K562 (cell line): ENCODE measurements around the gene CGB8. TPM values are rescaled to one million over a fixed set of nuclear protein-coding genes. Genes with fewer than 3 reads are reported as not detected.

Experiments
- ATF1 ChIP-seq, 2 experiments: fragments of 450-650 bp in 1 of 2; IDR thresholded peaks; 2 replicates each; pipeline ENCODE4 v1.6.1; 2016; ENCODE audit warnings: missing compliant biosample characterization in 1 of 2, missing genetic modification characterization in 1 of 2
- ATF7 ChIP-seq: fragments of 450-650 bp; IDR thresholded peaks from 2 replicates; pipeline ENCODE4 v1.7.1; 2014; ENCODE audit warnings: mild to moderate bottlenecking, moderate library complexity
- CREB1 ChIP-seq, 2 experiments: sonication (generic) in 1 of 2; formaldehyde crosslinking in 1 of 2; IDR thresholded peaks; 2 replicates each; pipeline versions ENCODE4 v1.6.1 to v1.8.0; 2012 to 2022; ENCODE audit warnings: inconsistent platforms in 1 of 2, mild to moderate bottlenecking in 1 of 2, missing genetic modification reagents in 1 of 2, moderate library complexity in 1 of 2
- ESRRA ChIP-seq: fragments of 450-650 bp; IDR thresholded peaks from 2 replicates; pipeline ENCODE4 v1.6.1; 2014; ENCODE audit warnings: low read depth, mild to moderate bottlenecking, moderate library complexity, borderline replicate concordance
- JUND ChIP-seq, 2 experiments: IDR thresholded peaks; 2 replicates in 1 of 2; 3 replicates in 1 of 2; pipeline ENCODE4 v1.6.1; 2011; ENCODE audit warnings: borderline replicate concordance in 2 of 2, low read depth in 2 of 2, low read length in 2 of 2, improper control_type of control experiment in 1 of 2, missing biosample characterization in 1 of 2, missing genetic modification characterization in 1 of 2, missing genetic modification reagents in 1 of 2
- KHSRP ChIP-seq: fragments of 450-650 bp; IDR thresholded peaks from 2 replicates; pipeline ENCODE4 v1.6.1; 2017
- NCOA6 ChIP-seq: fragments of 450-650 bp; IDR thresholded peaks from 2 replicates; pipeline ENCODE4 v1.6.1; 2017; ENCODE audit warnings: mild to moderate bottlenecking
- NR2C1 ChIP-seq, 2 experiments: fragments of 450-650 bp; IDR thresholded peaks; 2 replicates each; pipeline ENCODE4 v1.6.1; 2017; ENCODE audit warnings: mild to moderate bottlenecking in 2 of 2, antibody characterized with exemption in 1 of 2, inconsistent platforms in 1 of 2, missing compliant biosample characterization in 1 of 2, missing genetic modification characterization in 1 of 2
- POLR2G ChIP-seq: fragments of 200-400 bp; formaldehyde crosslinking; IDR thresholded peaks from 2 replicates; pipeline ENCODE4 v1.6.1; 2017; ENCODE audit warnings: low read depth, mild to moderate bottlenecking, antibody characterized with exemption, low read length, moderate library complexity
- SREBF1 ChIP-seq: fragments of 150-350 bp; IDR thresholded peaks from 2 replicates; pipeline ENCODE4 v1.6.1; 2014; ENCODE audit warnings: antibody characterized with exemption, low read depth, low read length, borderline replicate concordance
- ZMIZ1 ChIP-seq, 2 experiments: fragments of 150-350 bp in 1 of 2; IDR thresholded peaks; 2 replicates each; pipeline ENCODE4 v1.6.1; 2012 to 2016; ENCODE audit warnings: low read depth in 2 of 2, low read length in 2 of 2, mild to moderate bottlenecking in 1 of 2, moderate library complexity in 1 of 2
- ZNF511 ChIP-seq: sonication (generic); formaldehyde crosslinking; IDR thresholded peaks from 2 replicates; pipeline ENCODE4 v1.8.0; 2022; ENCODE audit warnings: mild to moderate bottlenecking, missing genetic modification reagents
- ZNF518B ChIP-seq: fragments of 250-450 bp; sonication (Bioruptor Pico); IDR thresholded peaks from 2 replicates; pipeline ENCODE4 v1.5.0; 2021; ENCODE audit warnings: mild to moderate bottlenecking, moderate library complexity
- polyA plus RNA-seq, 8 experiments: library from polyadenylated mRNA; depleted of rRNA in 4 of 8; stranded (reverse) in 5 of 8; unstranded in 3 of 8; fragments of >200 nt; fragmentation: Nextera tagmentation in 2 of 8; fragmentation: Illumina TruSeq in 1 of 8; extraction: Ambion mirVana in 2 of 8; extraction: Trizol in 1 of 8; gene quantifications; 2 replicates each; pipeline versions ENCODE4 v1.2.1 to v1.2.3, GENCODE V29; 2011 to 2014; ENCODE audit warnings: inconsistent platforms in 1 of 8, missing spikeins in 1 of 8
- total RNA-seq, 7 experiments: library from RNA; depleted of rRNA in 6 of 7; stranded (reverse); fragments of >200 nt in 6 of 7; fragmentation: Illumina TruSeq in 2 of 7; extraction: Trizol in 2 of 7; gene quantifications; 2 replicates each; pipeline versions ENCODE4 v1.2.1 to v1.2.3, GENCODE V29; 2011 to 2021; ENCODE audit warnings: low replicate concordance in 1 of 7
- TF ChIP-seq, protein P1 (sequence below): fragments of 450-650 bp; IDR thresholded peaks from 2 replicates; pipeline ENCODE4 v1.6.1; 2016
- TF ChIP-seq, protein P2 (sequence below): sonication (generic); formaldehyde crosslinking; IDR thresholded peaks from 2 replicates; pipeline ENCODE4 v1.8.0; 2022; ENCODE audit warnings: missing genetic modification reagents, mild to moderate bottlenecking, moderate library complexity, borderline replicate concordance

Gene CGB8
- total and polyA plus RNA-seq, 9 of the 15 experiments (the other 6 are each of a cell fraction or from before 2014, with no cell fraction given): not detected

- TF ChIP-seq ZNF518B: no peak
- TF ChIP-seq ESRRA: peak; percentile 79
- no peak for TF ChIP-seq NCOA6
- no peak for TF ChIP-seq NR2C1 (IDR thresholded peaks at IDR 0.05)
- 0 out of 2 replicates have a peak, but pooled peaks have one; percentile 13 for TF ChIP-seq NR2C1 (tag; IDR thresholded peaks at IDR 0.05)
- TF ChIP-seq CREB1 (IDR thresholded peaks at IDR 0.05): peak; percentile 77
- peak; percentile 79 for TF ChIP-seq CREB1 (CRISPR knock-in tag; IDR thresholded peaks at IDR 0.05)
- no peak for TF ChIP-seq ZNF511
- no peak for TF ChIP-seq ATF1 (CRISPR knock-in tag; IDR thresholded peaks at IDR 0.05)
- peak; percentile 74 for TF ChIP-seq ATF1 (tag; IDR thresholded peaks at IDR 0.05)
- TF ChIP-seq, protein P1, sequence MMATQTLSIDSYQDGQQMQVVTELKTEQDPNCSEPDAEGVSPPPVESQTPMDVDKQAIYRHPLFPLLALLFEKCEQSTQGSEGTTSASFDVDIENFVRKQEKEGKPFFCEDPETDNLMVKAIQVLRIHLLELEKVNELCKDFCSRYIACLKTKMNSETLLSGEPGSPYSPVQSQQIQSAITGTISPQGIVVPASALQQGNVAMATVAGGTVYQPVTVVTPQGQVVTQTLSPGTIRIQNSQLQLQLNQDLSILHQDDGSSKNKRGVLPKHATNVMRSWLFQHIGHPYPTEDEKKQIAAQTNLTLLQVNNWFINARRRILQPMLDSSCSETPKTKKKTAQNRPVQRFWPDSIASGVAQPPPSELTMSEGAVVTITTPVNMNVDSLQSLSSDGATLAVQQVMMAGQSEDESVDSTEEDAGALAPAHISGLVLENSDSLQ: peak; percentile 29; the same call in 1 of the 2 replicates
- peak; percentile 89 for TF ChIP-seq ATF7
- TF ChIP-seq ZMIZ1 (IDR thresholded peaks at IDR 0.05; ENCODE audit: low read depth in 2 of 2, low read length in 2 of 2): no peak
- TF ChIP-seq POLR2G: peak; percentile 61; the same call in 1 of the 2 replicates
- peak; percentile 86; the same call in 1 of the 2 replicates for TF ChIP-seq JUND (IDR thresholded peaks at IDR 0.05; ENCODE audit: borderline replicate concordance, low read depth, low read length)
- TF ChIP-seq JUND (tag; IDR thresholded peaks at IDR 0.05; ENCODE audit: borderline replicate concordance, low read depth, low read length): peak; percentile 76; the same call in 2 of the 3 replicates
- TF ChIP-seq KHSRP: 0 out of 2 replicates have a peak, but pooled peaks have one; percentile 27
- TF ChIP-seq, protein P2, sequence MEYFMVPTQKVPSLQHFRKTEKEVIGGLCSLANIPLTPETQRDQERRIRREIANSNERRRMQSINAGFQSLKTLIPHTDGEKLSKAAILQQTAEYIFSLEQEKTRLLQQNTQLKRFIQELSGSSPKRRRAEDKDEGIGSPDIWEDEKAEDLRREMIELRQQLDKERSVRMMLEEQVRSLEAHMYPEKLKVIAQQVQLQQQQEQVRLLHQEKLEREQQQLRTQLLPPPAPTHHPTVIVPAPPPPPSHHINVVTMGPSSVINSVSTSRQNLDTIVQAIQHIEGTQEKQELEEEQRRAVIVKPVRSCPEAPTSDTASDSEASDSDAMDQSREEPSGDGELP (CRISPR knock-in tag): peak; percentile 22; the same call in 1 of the 2 replicates
- no peak for TF ChIP-seq SREBF1
These were observed 34.6 kb downstream of the CGB8 start (continued) for GRCh38 chr19:49014123-49014869.
